Anterior cingulate cortex (tissue), 58 donors: ENCODE results near the gene PLCL1.

Experiments
- DNase-seq, 58 donors: peaks; one replicate each; lab custom pipeline; 2025; lab: John Stamatoyannopoulos, UW

The PLCL1 gene

DNA sequence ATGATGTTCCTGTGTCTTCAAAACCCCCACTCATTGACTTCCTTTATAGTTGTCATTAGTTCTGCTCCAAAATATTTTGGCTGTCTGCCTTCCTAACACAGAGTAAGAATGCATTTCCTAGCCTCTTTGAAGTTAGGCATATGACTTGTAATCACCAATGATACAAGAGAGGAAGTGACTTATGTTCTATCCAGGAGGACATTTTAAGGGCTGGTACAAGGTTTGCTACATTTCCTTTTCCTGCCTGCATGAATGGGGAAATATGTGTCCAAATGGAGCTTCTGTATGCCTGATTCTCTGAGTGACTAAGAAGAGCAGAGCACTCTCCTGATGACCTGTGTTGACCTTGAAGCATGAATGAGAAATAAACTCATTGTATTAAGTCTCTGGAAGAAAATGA is 115.1 kb downstream of the PLCL1 start:
- DNase-seq: no peak

- DNase-seq: no peak
Measured at GRCh38 chr2:197920088-197920487, 115.7 kb downstream of the PLCL1 start.

DNA sequence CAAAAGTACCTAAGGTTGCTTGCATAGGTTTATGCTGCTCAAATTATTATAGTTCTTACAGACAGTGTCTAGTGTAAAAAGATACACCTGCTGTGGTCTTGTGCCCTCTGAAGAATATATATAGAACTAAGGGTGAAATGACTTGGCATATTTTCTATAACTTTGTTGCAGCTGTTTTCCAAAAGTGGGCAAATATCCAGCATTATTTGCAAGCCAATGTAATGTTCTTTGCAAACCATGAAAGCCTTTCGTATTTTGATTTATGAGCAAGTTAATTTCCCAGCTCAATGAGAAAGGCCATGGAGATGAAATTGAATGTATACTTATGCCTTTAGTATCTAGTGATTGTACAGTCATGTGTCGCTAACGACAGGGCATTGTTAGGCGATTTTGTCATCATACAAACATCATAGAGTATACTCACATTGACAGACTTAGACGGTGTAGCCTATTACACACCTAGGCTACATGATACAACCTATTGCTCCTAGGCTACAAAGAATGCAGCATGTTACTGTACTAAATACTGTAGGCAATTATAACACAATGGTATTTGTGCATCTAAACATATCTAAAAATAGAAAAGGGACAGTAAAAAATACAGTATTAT is 116.3 kb downstream of the PLCL1 start:
- DNase-seq: no peak

- no peak for DNase-seq
Measured at GRCh38 chr2:197924483-197924882, 120.1 kb downstream of the PLCL1 start.

DNA sequence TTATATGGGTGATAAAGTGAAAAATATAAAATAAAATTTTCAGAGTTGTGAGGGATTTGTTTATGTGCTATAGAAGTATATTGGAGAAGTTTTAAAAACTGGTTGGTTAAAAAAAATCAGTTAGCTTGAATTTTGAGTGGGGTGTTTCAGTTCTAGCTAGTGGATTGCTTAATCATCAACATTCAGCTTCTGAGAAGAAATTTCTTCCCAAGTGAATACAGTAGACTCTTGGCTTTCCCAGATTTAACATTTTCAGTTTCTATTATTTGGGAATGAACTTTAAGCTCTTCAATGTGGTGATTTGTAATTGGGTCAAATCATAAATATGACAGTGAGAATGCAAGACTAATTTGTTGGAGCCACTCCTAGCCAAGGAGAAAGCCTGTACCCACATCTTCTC is 120.8 kb downstream of the PLCL1 start:
- DNase-seq: no peak

GRCh38 chr2:197925976-197926375 is 121.6 kb downstream of the PLCL1 start:
- no peak for DNase-seq

DNA sequence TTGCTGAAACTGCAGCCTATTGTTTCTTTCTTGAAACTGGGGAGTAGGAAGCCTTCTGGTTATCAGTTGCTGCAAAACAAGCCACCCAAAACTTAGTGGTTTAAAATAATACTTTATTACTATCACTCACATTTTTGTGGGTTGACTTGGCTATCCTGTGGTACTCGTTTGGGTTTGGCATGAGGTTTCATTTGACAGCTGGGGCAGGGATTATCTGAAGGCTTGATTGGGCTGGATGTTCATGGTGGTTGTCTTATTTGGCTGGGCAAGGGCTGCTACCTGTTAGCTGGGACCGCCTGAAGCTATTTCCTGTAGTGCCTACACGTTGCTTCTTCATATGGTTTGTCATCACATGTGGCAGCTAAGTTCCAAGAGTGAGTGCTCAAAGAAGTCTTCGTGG is 122.3 kb downstream of the PLCL1 start:
- DNase-seq: no peak

- DNase-seq: no peak
Measured at GRCh38 chr2:197927994-197928393, 123.6 kb downstream of the PLCL1 start.

- no peak for DNase-seq
Measured at GRCh38 chr2:197929008-197929885, 124.9 kb downstream of the PLCL1 start.

DNA sequence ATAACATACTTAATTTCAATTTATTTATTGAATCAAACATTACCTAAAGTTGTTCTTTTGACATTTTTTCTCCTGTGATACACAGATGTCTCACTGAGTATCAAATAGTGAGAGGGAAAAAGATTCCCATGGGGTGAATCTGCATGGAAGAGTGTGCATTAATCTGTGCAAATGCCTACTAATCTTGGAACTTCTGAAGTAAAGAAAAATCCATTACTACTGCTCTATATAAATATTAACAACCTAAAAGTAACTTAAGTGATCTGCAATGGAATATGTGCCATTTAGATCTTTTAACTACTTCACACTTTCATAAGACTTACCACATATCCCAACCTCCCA is 125.5 kb downstream of the PLCL1 start:
- DNase-seq: no peak

- DNase-seq: no peak
Measured at GRCh38 chr2:197930570-197931278, 126.3 kb downstream of the PLCL1 start.

- no peak for DNase-seq
Measured at GRCh38 chr2:197931661-197932312, 127.4 kb downstream of the PLCL1 start.

DNA sequence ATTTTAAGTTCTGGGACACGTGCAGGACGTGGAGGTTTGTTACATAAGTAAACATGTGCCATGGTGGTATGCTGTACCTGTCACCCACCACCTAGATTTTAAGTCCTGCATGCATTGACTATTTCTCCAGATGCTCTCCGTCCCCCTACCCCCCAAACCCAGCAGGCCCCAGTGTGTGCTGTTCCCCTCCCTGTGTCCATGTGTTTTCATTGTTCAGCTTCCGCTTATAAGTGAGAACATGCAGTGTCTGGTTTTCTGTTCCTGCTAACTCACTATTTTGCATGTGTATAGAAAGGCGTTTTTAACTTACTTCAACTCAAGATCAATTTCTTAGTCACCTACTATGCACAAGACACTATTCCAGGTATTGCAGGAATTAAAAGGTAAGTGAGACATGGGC is 128.0 kb downstream of the PLCL1 start:
- DNase-seq: no peak

DNA sequence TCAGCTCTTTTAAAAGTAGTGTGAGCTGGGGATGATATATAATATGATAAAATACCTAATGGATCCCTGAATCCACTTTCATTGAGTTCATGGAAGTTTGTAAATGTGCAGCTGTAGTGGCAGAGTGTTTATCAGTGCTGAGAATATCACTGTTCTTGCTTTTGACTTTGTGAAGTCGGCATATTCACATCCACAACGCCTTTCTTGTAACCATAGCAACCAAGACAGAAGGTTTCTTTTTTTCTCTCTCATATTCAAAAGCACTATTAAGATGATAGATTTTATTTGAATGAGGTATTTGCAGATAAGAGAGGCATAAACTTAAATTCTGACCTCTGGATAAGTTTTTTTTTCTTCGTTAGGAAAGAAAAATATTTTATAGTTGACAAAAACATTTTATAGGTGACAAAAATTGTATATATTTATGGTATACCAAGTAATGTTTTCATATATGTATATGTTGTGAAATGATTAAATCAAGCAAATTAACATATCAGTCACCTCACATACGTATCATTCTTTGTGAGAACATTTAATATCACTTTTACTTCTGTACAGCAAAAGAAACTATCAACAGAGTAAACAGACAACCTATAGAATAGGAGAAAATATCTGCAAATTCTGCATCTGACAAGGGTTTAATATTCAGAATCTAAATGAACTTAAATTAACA is 130.0 kb downstream of the PLCL1 start:
- no peak for DNase-seq

- no peak for DNase-seq
Measured at GRCh38 chr2:197934934-197935289, 130.5 kb downstream of the PLCL1 start.

GRCh38 chr2:197937814-197938213 is 133.4 kb downstream of the PLCL1 start:
- no peak for DNase-seq

DNA sequence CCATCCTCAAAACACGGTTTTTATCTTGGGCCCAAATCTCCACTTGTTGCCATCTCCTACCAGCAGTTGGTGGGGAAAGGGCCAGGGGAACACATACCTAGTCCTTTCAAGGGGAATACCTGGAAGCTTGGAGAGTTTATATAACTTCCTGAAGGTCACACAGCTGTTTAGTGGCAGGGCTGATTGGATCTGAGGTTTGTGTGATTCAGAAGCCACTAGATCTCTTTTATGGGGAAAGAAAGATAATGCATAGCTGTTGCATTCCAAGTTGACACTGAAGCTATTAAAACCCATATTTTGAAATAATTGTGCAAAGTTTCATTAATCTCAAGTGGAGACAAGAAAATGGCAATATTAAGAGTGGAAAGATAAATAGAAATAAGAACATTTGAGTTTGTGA is 134.2 kb downstream of the PLCL1 start:
- no peak for DNase-seq

GRCh38 chr2:197939787-197940186 is 135.4 kb downstream of the PLCL1 start:
- DNase-seq: no peak

- no peak for DNase-seq
Measured at GRCh38 chr2:197940382-197940781, 136.0 kb downstream of the PLCL1 start.

DNA sequence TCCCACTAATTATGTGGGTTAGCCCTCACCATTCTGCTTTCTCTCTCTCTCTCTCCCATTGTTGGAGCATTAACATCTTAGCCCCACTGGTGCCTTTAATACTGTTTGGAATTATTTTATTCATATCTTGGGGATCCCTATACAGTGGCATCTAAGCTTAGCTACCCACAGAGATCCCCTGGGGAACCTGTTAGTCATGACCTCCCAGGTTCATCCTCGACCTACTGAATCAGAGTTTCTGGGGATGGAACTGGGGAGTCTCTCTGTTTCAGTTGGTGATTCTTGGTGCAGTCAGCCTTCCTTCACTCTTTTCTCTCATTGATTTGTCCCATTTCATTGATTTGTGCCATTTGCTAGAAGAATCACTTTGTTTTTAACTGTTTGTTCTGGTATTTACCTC is 137.3 kb downstream of the PLCL1 start:
- no peak for DNase-seq

DNA sequence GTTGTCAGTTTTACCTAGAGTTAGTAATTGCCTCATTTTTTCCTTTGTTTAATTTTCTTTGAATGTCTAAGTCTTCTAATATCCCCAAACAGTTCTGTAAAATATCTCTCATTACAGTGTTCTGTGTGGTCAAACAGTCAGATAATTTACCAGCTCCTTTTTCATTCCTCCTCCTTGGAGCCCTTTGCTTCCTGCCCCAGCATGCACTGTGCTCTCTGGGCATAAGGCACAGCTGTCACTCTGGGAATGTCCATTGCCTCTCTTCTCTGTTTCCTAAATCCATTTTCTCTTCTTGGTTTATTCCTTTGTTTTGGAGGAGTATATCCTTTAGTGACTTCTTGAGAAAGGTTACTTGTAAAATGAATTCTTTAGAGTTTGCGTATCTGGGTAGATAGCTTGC is 139.3 kb downstream of the PLCL1 start:
- no peak for DNase-seq
